ENCODE results near the gene LRCH3.

LRCH3 gene

GRCh38 chr3:197807969-197808587 is 17.0 kb downstream of the LRCH3 start:
- in situ Hi-C loops (cut with MboI; ENCODE audit: low sequenced_read_pairs, unreplicated experiment), result no loop called here
- TF ChIP-seq CTCF (IDR thresholded peaks at IDR 0.05; ENCODE audit: borderline replicate concordance, control extremely low read depth, extremely low read depth, insufficient read depth, missing control alignments), result no peak
- no peak for DNase-seq (ENCODE audit: low spot score)

GRCh38 chr3:197809356-197810020 is 18.4 kb downstream of the LRCH3 start:
- no peak for TF ChIP-seq CTCF (IDR thresholded peaks at IDR 0.05; ENCODE audit: borderline replicate concordance, control extremely low read depth, extremely low read depth, insufficient read depth, missing control alignments)
- in situ Hi-C loops (cut with MboI; ENCODE audit: low sequenced_read_pairs, unreplicated experiment), result no loop called here
- no peak for DNase-seq (ENCODE audit: low spot score)

GRCh38 chr3:197810901-197811300 is 19.8 kb downstream of the LRCH3 start:
- in situ Hi-C loops (cut with MboI; ENCODE audit: low sequenced_read_pairs, unreplicated experiment), result no loop called here
- TF ChIP-seq CTCF (IDR thresholded peaks at IDR 0.05; ENCODE audit: borderline replicate concordance, control extremely low read depth, extremely low read depth, insufficient read depth, missing control alignments), result no peak
- no peak for DNase-seq (ENCODE audit: low spot score)

GRCh38 chr3:197811343-197811742 is 20.3 kb downstream of the LRCH3 start:
- TF ChIP-seq CTCF (IDR thresholded peaks at IDR 0.05; ENCODE audit: borderline replicate concordance, control extremely low read depth, extremely low read depth, insufficient read depth, missing control alignments), result no peak
- in situ Hi-C loops (cut with MboI; ENCODE audit: low sequenced_read_pairs, unreplicated experiment), result no loop called here
- no peak for DNase-seq (ENCODE audit: low spot score)

- DNase-seq (ENCODE audit: low spot score), result no peak
- no peak for TF ChIP-seq CTCF (IDR thresholded peaks at IDR 0.05; ENCODE audit: borderline replicate concordance, control extremely low read depth, extremely low read depth, insufficient read depth, missing control alignments)
- in situ Hi-C loops (cut with MboI; ENCODE audit: low sequenced_read_pairs, unreplicated experiment), result no loop called here
Observed at GRCh38 chr3:197814372-197814771, 23.3 kb downstream of the LRCH3 start.

- in situ Hi-C loops (cut with MboI; ENCODE audit: low sequenced_read_pairs, unreplicated experiment), result no loop called here
- no peak for DNase-seq (ENCODE audit: low spot score)
- TF ChIP-seq CTCF (IDR thresholded peaks at IDR 0.05; ENCODE audit: borderline replicate concordance, control extremely low read depth, extremely low read depth, insufficient read depth, missing control alignments), result no peak
Observed at GRCh38 chr3:197820550-197821335, 29.7 kb downstream of the LRCH3 start.

Measured in GM13976 (cell line).